GM12878 (cell line): ENCODE measurements around the gene PRRX1. TPM values are rescaled to one million over a fixed set of nuclear protein-coding genes. Genes with fewer than 3 reads are reported as not detected.

Source experiments
- ATAC-seq: fragments of 200-7000 bp; cut with Tn5 transposase; 3 replicates; pipeline ENCODE4 v1.9.1; 2020; ENCODE audit warnings: mild to moderate bottlenecking, moderate library complexity
- BruUV-seq: library from RNA; stranded (reverse); fragments of 400-500 nt; replicated peaks from 2 replicates; lab custom pipeline; 2021; lab: Mats Ljungman, UMichigan
- CTCF ChIA-PET: fragments of 300-600 bp; sonication (Branson Sonifier 250); formaldehyde crosslinking; extraction: SDS; loops from one replicate; lab custom pipeline; 2021; ENCODE audit warnings: inconsistent platforms; lab: Yijun Ruan, JAX
- POLR2A ChIA-PET: fragments of 350-600 bp; formaldehyde crosslinking; extraction: SDS; loops from one replicate; lab custom pipeline; 2021; ENCODE audit warnings: inconsistent platforms; lab: Charles Lee
- RAD21 ChIA-PET: fragments of 300-600 bp; sonication (Branson Sonifier 250); formaldehyde crosslinking; loops from one replicate; lab custom pipeline; 2023; ENCODE audit warnings: antibody characterized with exemption; ENCODE audit not compliant: unreplicated experiment; lab: Charles Lee
- SMC1A ChIA-PET: fragments of 300-600 bp; sonication (Branson Sonifier 250); formaldehyde crosslinking; loops from one replicate; lab custom pipeline; 2023; ENCODE audit not compliant: unreplicated experiment, uncharacterized antibody; lab: Charles Lee
- DNase-seq: peaks from one replicate; pipeline ENCODE4 v3.0.0-alpha.2; 2011; ENCODE audit warnings: low read depth, low spot score
- FAIRE-seq: peaks from 3 replicates; lab custom pipeline; 2011; peaks lifted over from hg19 to GRCh38; lab: Jason Lieb, UNC
- H2AFZ ChIP-seq: 2 replicates; pipeline ENCODE4 v1.6.0; 2011; ENCODE audit warnings: low read depth, low read length, control low read depth; ENCODE audit not compliant: control insufficient read depth
- H3K27ac ChIP-seq: 2 replicates; pipeline ENCODE4 v1.5.1; 2011; ENCODE audit warnings: control low read depth; ENCODE audit not compliant: control insufficient read depth, insufficient read depth
- H3K27me3 ChIP-seq, 2 experiments: replicated peaks in 1 of 2; 2 replicates each; pipeline versions ENCODE4 v1.6.0 to v1.6.1; 2011; ENCODE audit warnings: low read length in 1 of 2; ENCODE audit not compliant: control insufficient read depth in 2 of 2, insufficient read depth in 2 of 2
- H3K36me3 ChIP-seq, 2 experiments: 2 replicates each; pipeline ENCODE4 v1.5.1; 2011; ENCODE audit warnings: low read length in 1 of 2; ENCODE audit not compliant: control insufficient read depth in 2 of 2, insufficient read depth in 2 of 2
- H3K4me1 ChIP-seq: 2 replicates; pipeline ENCODE4 v1.6.1; 2011; ENCODE audit warnings: mild to moderate bottlenecking, low read length, moderate library complexity, mixed read lengths; ENCODE audit not compliant: control insufficient read depth, insufficient read depth
- H3K4me2 ChIP-seq: 2 replicates; pipeline ENCODE4 v1.6.0; 2011; ENCODE audit warnings: control low read depth; ENCODE audit not compliant: control insufficient read depth, insufficient read depth
- H3K4me3 ChIP-seq: fragments of 200-600 bp; sonication (generic); 2 replicates; pipeline ENCODE4 v1.5.1; 2016
- H3K79me2 ChIP-seq: 2 replicates; pipeline ENCODE4 v1.6.0; 2011; ENCODE audit warnings: low read length; ENCODE audit not compliant: control insufficient read depth, insufficient read depth
- H3K9ac ChIP-seq: 2 replicates; pipeline ENCODE4 v1.8.0; 2011; ENCODE audit warnings: low read length, control low read depth, mixed read lengths; ENCODE audit not compliant: control insufficient read depth, insufficient read depth
- H3K9me3 ChIP-seq: replicated peaks from 3 replicates; pipeline ENCODE4 v1.5.1; 2011; ENCODE audit warnings: mild to moderate bottlenecking, low read length; ENCODE audit not compliant: control insufficient read depth, insufficient read depth
- H4K20me1 ChIP-seq: 2 replicates; pipeline ENCODE4 v1.6.0; 2011; ENCODE audit not compliant: control insufficient read depth, insufficient read depth
- ETV6 ChIP-seq, 2 experiments: fragments of 450-650 bp in 1 of 2; IDR thresholded peaks in 1 of 2; conservative IDR thresholded peaks in 1 of 2; 2 replicates each; pipeline ENCODE4 v1.6.1; 2014; ENCODE audit warnings: antibody characterized with exemption in 1 of 2, borderline replicate concordance in 1 of 2, low read depth in 1 of 2, mild to moderate bottlenecking in 1 of 2, moderate library complexity in 1 of 2
- NFYA ChIP-seq: IDR thresholded peaks from 2 replicates; pipeline ENCODE4 v1.6.1; 2011; ENCODE audit warnings: low read depth, mild to moderate bottlenecking, low read length, improper control_type of control experiment, borderline replicate concordance
- NR2F1 ChIP-seq: fragments of 450-650 bp; conservative IDR thresholded peaks from 2 replicates; pipeline ENCODE4 v1.6.1; 2017; ENCODE audit warnings: mild to moderate bottlenecking
- SUZ12 ChIP-seq: fragments of 200-600 bp; sonication (generic); IDR thresholded peaks from one replicate; pipeline ENCODE4 v1.6.1; 2018; ENCODE audit warnings: antibody characterized with exemption, mild to moderate bottlenecking; ENCODE audit not compliant: unreplicated experiment
- ZSCAN29 ChIP-seq: fragments of 450-650 bp; IDR thresholded peaks from 2 replicates; pipeline ENCODE4 v1.6.1; 2017; ENCODE audit warnings: mild to moderate bottlenecking, moderate library complexity
- WGBS: methylation state at CpG from one replicate; pipeline ENCODE4 v1.1.6; 2016; ENCODE audit warnings: low lambda C conversion rate; ENCODE audit not compliant: insufficient replicate concordance, insufficient coverage; ENCODE audit errors: missing lambda C conversion rate; 5-methylcytosine and 5-hydroxymethylcytosine counted together
- in situ Hi-C: fragments of 300-500 bp; cut with MboI; formaldehyde crosslinking; loops from 9 replicates; pipeline ENCODE4 v1.14.3; 2018; ENCODE audit warnings: mixed read lengths
- intact Hi-C: fragments of 100-400 bp; cut with micrococcal nuclease; formaldehyde crosslinking; loops from one replicate; pipeline ENCODE4 v1.14.2; 2022; ENCODE audit not compliant: unreplicated experiment
- polyA plus RNA-seq, 11 experiments: library from polyadenylated mRNA; depleted of rRNA in 4 of 11; unstranded in 6 of 11; stranded (reverse) in 5 of 11; fragments of >200 nt; fragmentation: Nextera tagmentation in 4 of 11; fragmentation: Illumina TruSeq in 1 of 11; extraction: Ambion mirVana in 4 of 11; extraction: Trizol in 1 of 11; gene quantifications; 1 replicate in 1 of 11; 2 replicates in 10 of 11; pipeline versions ENCODE4 v1.2.1 to v1.2.3, GENCODE V29; 2011 to 2016; ENCODE audit warnings: inconsistent platforms in 2 of 11, missing spikeins in 2 of 11, low read depth in 1 of 11
- total RNA-seq, 4 experiments: library from RNA; depleted of rRNA in 3 of 4; stranded (reverse); fragments of >200 nt in 3 of 4; fragmentation: Illumina TruSeq in 1 of 4; extraction: Trizol in 1 of 4; gene quantifications; 2 replicates each; pipeline versions ENCODE4 v1.2.1 to v1.2.3, GENCODE V29; 2013 to 2021

Gene PRRX1
- total and polyA plus RNA-seq, 10 of the 15 experiments (the other 5 are each of a cell fraction or from before 2014, with no cell fraction given), result 0.42 to 64.6 (median 1.5) TPM

DNA sequence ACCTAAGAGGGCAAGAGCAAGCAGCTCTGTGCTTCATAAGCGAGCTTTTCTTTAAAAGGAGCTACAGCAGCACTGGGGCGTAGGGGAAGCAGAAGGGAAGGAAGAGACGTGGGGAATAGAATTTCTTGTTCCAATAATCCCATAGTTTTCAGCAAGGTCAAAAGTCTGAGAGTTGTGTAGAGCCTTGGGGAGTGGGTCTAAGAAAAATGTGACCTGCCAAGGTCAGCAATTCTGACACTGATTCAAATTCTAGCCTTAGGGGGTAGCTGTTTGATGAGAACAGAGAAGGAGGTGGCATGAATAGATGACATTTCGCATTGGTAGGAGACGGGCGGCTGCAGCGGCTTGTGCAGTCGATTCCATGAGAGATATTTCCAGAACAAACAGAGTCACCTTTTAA lies 22.4 kb downstream of the PRRX1 start (continued):
- no peak for TF ChIP-seq ZSCAN29
- TF ChIP-seq ETV6 (conservative IDR thresholded peaks at IDR 0.05 in 1 of 2, IDR thresholded peaks at IDR 0.05 in 1 of 2; ENCODE audit: borderline replicate concordance in 1 of 2, low read depth in 1 of 2), result no peak
- TF ChIP-seq SUZ12, result no peak

DNA sequence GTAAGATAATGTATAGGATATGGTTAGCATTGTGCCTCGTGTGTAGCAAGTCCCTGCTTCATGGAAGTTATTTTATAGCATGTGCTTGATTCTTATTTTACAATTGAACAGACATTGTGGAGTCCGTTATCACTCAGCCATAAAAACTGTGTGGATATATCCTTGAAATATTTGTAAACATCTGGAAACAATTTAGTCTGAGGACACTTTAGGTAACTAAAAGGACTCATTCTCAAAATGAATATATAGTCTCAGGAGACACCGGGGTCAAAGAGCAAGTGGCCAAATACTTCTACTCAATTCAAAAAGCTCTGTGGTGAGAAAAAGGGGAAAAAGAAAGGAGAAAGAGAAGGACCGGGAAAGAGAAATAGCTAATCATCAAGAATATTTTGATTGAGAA lies 23.7 kb downstream of the PRRX1 start:
- Histone ChIP-seq H3K9me3 (no peaks in the 10 kb centered on the region), H2AFZ (no peak overlapping the region), H3K36me3 (no peaks in the 10 kb centered on the region), H3K27ac (no peak overlapping the region), H3K79me2 (no peaks in the 10 kb centered on the region), H3K27me3 (no peaks in the 10 kb centered on the region), H4K20me1 (no peaks in the 10 kb centered on the region), H3K4me1 (no peaks in the 10 kb centered on the region), H3K9ac (no peak overlapping the region), H3K4me3 (no peak overlapping the region), H3K4me2 (no peak overlapping the region)
- no peak for DNase-seq
- ChIA-PET SMC1A (interaction anchor here (0.7 to 8.2 kb wide), 14 partner anchors 13 to 771 kb away, joined by 3 to 128 read pairs (median 4); no protein-coding TSS in a partner anchor), RAD21 (interaction anchor here (0.8 to 7.0 kb wide), 11 partner anchors 14 to 759 kb away, joined by 3 to 71 read pairs (median 5); partner anchors contain the start of gene FMO4), POLR2A (interaction anchor here (0.7 to 1.1 kb wide), 3 partner anchors 11 to 18 kb away, joined by 3 to 6 read pairs (median 3); no protein-coding TSS in a partner anchor), CTCF (interaction anchor here (0.6 to 8.7 kb wide), 12 partner anchors 9 to 602 kb away, joined by 3 to 152 read pairs (median 36); no protein-coding TSS in a partner anchor)
- BruUV-seq, result no TSS peak
- no peak for ATAC-seq
- no peak for TF ChIP-seq NFYA
- TF ChIP-seq NR2F1, result peak; percentile 52
- in situ Hi-C loops, result no loop called here
- intact Hi-C loops, result loop anchor here (5.0 to 10.0 kb wide), 2 partner anchors 240 to 763 kb away; no protein-coding TSS in a partner anchor
- FAIRE-seq, result no peak
- WGBS, result 11% methylated on average over 4 of the region's 4 CpGs
